Stimulated activated CD4-positive, alpha-beta T cell treated with anti-CD3 and anti-CD28 coated beads, TNF-alpha, amount 100 ng/mL, for 24 hours (primary cell): ENCODE results near the gene IL17REL.

Experiments
- DNase-seq, 3 experiments: peaks; one replicate each; pipeline ENCODE4 v3.0.0-alpha.2; 2020; ENCODE audit warnings: low read depth in 3 of 3

The IL17REL gene

DNA sequence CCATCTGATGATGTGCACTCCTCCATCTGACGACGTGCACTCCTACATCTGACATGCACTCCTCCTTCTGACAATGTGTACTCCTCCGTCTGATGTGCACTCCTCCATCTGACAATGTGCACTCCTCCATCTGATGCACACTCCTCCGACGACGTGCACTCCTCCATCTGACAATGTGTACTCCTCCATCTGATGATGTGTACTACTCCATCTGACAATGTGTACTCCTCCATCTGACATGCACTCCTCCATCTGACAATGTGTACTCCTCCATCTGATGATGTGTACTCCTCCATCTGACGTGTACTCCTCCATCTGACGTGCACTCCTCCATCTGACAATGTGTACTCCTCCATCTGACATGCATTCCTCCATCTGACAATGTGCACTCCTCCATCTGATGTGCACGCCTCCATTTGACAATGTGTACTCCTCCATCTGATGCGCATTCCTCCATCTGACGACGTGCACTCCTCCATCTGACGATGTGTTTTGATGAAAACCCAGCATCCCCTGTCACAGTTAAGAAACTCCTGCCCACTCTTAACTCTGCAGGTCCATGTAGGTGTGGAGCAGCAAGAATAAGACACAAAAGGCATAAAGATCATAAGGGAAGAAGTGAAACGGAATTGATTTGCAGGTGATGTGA is 9.7 kb upstream of the IL17REL start:
- no peak for DNase-seq

DNA sequence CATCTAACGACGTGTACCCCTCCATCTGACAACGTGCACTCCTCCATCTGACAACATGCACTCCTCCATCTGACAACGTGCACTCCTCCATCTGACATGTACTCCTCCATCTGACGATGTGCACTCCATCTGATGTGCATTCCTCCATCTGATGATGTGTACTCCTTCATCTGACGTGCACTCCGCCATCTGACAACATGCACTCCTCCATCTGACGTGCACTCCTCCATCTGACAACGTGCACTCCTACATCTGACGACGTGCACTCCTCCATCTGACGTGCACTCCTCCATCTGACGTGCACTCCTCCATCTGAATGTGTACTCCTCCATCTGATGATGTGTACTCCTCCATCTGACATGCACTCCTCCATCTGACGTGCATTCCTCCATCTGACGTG is 8.0 kb upstream of the IL17REL start:
- DNase-seq = no peak

DNA sequence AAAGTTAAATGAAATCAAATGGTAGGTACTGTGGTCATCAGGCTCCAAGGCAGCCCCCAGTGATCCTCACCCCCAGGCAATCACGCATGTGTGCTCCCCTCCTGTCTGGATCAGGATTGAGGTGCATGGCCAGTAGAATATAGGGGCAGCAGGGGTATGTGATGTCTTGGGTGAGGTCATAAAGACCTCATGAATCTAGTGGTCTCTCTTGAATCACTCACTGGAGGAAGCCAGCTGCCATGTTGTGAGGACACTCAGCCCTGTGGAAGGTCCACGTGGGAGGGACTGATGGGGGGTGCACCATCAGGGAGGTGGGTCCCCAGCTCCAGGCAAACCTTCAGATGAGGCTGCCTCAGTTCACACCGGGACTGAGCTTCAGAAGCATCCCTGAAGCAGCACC is 6.8 kb upstream of the IL17REL start:
- no peak for DNase-seq

DNA sequence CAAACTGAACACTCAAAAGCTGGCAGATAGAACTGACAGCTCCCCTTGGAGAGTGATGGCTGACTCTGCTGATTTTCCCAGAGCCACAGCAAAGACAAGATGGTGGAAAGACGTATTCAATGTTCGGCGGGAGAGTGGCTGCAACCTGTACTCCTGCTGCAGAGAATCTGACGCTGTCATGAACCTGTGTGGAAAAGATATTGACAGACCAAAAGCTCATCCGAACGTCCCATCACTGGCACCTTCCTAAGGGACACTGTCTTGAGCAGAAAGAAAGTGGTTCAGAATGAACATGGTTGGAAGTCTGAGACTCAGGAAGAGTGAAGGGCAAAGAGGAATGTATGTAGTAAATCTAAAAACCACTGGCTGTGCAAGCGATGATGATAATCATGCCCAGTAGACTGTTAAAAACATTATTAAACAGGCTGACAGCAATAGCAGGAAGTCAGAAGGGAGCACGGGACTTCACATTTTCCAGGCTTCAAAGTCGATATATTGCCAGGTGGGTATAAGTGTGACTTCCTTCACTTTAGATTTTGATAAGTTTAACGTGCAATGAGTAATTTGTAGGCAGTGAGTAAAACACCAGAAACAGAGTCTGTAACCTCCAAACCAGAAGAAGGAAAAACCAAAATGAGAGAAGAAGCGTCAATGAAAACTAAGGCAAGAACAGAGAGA is 6.2 kb upstream of the IL17REL start:
- DNase-seq = peak in 1 of 3 experiments; percentile 30

DNA sequence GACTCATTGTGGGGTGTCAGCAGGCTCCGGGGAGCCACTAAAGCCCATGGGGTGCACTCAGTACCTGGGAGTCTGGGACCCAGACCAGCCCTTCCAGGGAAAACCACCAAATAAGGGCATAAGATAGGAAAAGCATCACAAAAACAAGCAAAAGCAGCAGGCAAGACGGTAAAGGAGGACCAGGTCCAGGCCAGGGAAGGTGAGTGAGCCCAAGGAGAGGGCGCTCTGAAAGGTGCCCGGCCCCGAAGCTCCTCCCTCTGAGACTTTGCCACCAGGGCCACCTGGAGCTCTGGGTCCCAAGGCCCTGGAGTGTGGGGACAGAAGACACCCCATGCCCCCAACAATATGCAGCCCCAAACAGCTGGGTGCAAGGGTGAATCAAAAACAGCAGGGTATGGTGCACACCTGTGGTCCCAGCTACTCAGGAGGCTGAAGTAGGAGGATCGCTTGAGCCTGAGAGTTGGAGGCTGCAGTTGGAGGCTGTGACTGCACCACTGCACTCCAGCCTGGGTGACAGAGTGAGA is 5.2 kb upstream of the IL17REL start:
- DNase-seq = no peak

DNA sequence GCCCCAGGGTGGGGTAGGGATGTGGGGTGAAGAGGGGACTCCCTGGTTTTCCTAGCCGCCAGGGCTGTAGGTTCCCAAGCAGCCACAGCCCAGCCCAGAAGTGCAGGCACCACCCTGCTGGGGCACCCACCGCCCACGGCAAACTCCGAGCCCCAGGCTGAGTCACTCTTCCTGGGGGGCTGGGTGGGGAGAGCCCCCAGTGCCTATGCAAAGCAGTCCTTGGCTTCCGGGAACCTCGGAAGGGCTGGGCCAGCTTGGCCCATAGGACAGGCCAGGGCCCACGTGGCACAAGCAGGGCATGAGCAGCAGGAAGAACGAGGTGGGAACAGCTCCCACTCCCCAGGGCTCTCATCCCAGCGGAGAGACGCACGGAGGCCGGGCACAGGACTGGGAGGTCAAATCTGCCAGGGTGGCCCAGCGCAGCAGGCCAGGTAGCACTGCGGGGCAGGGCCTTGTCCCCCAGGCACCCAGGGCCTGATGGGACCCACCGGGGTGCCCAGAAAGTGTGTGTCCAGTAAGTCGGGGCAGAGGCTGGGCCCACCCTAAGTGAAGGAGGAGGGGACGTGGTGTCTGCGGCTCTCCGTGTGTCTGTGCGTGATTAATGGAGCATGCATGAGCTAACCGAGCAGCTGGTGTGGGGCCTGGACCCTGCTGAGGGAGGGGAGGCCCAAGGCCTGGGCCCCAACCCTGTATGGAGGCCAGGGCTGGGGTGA is 4.6 kb upstream of the IL17REL start:
- DNase-seq = peak; percentile 53 to 87 (median 62)

DNA sequence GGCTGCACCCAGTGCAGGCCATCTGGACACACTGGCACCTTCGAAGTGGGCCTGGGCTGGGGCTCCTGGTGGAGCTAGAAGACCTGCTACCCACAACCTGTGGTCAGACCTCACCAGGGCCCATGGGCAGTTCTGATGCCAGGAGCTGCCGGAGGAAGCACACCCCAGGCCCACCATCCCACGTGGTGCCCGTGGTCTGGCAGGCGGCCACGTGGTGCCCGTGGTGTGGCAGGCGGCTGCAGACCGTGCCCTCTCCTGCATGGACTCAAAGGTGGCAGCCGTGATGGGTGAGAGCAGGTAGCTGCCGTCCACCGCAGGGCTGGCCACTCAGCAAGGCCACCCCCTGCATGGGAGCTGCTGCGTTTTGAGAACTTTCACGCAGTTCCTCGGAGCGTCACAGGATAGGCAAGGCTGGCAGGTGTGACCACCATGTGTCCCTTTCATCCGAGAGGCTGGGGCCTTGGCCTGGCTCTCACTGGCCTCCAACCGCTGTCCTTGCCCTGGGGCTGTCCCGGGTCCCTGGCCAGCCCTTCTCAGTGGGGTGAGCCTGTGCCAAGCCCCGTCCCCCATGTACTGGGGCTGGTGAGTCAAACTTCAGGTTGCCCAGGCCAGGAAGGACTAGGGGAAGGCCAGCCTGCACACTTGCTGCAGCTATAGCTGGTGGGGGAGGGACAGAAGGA is 3.9 kb upstream of the IL17REL start:
- no peak for DNase-seq

DNA sequence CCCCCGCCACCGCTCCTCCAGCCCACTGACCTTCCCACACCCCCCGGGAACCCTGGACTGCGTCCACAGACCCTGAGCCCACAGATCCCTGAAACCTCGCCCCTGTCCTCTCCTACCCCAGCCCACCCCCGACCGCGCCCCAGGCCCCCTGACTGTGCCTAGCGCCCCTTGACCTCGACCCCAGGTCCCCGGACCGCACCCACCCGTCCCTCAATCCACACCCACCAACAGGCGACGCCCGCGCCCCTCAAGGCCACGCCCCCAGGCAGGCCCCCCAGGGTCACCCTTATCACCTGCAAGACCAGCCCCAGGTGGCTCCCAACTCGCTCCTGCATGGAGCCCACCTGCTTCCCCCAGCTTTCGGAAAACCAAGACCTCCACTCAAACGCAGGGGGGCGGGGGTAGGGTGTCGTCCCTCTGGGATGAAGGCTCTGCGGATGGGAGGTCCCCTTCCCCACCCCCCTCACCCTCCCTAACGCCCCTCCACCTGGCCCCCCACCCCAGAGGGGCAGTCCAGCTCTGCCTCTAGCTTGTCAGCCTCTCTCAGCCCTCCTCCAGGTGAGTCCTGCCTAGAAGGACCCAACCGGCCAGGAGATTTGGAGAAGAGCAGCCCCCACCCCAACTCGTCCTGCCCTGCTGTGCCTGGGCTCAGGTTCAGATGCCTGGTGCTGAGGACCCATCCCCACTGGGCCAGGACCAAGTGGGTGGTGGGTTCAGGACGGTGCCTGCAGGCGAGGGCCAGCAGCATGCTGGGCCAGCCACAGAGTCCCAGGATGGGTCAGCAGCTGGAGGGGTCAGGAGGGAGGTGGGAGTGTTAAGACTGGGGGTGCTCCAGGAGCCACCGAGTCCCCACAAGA is 3.1 kb upstream of the IL17REL start:
- no peak for DNase-seq

DNA sequence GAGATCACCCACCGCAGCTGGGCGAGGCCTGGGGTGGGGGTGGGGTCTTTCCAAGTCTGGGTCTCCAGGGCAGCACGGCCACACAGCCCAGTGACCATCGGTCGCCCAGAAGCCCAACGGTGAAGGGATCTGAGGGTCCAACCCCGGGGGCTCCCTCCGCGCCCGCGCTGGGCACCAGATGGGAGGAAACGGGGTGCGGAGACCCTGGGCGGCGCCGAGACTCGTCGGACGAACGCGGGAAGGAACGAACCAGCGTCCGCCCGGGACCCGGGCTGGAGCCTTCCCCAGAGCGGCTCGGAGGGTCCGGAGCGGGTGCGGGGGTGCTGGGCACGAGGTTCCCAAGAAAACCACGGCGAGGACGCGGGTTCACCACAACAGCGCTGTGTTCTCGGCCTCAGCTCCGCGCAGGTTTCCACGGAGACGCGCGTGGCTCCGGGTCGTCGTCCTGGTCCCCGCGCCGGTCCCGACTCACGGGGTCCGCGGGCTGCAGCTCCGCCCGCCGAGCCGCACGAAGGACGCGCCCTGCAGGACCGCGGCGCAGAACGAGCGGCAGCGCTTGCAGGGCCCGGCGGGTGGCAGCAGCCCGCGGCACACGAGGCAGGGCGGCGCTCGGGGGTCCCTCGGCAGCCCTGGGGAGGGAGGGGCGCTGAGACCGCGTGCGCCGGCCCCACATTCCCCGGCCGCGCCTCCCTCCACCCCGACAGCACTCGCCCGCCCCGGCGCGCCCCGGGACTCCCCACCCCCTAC is 2.3 kb upstream of the IL17REL start:
- no peak for DNase-seq

DNA sequence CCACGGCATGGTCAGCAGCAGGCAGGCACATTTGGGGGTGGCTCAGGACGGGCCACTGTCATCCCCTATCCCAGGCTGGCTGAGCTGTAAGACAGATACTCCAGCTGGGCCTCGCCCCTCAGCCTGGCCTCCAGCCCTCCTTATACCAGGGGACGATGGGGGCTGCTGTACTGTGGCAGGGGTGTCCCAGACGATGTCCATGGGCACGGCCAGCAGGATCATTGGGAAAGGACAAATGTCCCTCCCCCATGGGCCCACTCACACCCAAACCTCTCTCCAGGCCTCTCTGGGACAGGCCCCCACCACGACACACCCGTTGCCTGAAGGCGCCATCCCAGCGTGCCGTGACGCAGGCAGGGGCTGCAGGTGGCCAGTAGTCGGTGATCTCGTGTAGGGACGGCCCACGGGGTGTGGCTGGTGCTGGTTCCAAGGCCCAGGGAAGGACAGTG is 1.5 kb upstream of the IL17REL start:
- DNase-seq = no peak

DNA sequence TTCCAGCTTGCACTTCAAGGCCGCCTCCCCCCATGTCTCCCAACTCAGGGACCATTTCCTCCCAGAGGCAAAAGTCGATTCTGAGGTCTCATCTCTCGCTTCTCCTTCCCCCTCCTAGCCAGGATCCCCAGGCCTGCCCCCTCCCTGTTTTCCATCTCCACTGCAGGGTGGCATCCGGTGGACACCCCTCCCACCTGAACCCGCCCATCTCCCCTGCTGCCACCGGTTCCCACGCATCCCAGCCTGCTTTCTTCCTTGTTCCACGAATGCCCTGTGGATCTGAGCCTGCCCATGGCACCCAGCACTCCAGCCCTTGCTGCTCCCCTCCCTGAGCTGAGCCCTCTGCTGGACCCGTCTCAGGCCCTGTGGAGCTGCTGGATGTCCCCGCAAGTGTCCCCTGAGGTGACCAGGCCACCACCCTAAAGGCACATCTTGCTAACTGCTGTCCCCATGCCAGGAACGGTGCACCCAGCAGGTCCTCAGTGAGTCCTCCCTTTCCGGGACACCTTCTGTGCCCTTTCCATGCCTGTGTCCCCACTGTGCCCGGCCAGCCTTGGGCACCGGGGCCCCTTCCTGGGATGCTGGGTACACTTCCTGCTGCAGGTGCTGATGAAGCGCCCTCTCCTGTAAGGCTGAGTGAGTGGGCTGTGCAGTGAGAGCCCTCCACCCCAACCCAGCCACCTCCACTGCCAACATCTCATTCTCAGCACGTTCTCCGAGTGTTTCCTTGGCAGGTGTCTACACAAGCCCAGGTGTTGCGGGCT is 936 bp downstream of the IL17REL start:
- no peak for DNase-seq

DNA sequence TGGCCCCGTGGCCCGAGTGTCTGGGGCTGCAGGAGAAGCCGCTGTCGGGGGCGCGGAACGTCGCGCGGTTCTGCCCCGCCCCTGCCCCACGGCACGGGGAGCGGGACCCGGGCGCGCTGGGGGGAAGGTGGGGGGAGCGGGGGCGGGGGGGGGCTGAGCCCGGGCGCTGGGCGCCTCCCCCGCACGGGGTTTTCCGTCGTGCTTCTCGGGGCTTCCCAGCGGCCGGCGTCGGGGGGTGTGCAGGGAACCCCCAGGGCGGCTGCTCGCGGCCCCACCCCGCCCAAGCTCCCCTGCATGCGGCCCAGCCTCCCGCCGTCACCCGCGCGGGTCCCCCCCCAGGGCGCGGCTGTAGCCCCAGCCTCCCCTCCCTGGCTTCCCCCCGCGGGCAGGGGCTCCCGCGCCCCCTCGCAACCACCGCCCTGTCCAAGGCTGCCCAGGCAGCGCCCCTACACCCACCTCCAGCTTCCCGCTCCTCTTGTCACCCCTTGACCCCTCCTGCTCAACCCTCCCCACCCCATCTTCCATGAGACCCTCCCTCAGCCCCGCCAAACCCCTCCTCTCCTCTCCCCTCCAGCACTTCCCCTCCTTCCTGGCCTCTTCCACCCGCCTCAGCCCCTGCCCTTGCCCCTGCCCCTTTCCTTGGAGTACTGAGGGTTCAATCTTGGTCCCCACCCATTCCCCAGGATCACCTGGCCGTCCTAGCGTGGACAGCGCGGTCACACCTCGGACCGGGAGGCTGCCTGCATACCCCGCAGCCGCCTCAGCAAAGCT is 1.7 kb downstream of the IL17REL start:
- no peak for DNase-seq

DNA sequence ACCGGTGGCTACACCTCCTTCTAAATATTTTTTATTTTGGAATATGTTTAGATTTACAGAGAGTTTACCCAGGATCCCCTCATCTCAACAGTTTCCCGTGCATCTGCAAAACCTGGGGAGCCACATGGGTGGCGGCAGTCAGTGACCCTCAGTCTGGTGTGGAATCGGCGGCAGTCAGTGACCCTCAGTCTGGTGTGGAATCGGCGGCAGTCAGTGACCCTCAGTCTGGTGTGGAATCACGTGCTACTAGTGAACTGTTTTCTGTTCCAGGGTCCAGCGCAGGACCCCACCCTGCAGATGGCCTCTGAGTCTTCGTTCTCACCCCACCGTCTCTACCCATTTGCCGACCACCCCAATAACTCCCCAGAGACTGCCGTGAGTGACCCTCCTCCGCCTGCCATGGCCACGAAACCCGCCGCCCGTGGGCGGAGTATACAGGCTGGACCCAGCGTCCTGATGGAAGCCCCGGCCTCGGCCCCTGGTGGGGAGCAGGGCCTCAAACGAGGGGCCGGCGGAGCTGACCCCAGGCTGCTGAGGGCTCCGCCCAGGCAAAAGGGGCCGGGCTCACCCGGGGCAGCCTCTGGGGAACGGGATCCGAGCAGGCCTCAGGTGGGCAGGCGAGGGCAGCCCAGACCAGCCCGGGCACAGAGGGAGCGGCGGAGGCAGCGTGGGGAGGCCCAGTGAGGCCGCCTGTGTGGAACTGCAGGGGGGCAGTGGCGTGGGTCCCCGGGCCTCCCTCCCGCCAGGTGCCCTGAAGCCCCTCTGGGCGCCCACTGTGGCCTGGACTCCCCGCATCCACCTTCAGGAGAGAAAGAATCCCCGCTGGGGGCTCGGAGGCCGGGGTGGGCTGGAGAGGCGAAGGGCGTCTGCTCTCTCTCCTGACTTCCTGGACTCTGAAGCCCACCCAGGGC is 2.5 kb downstream of the IL17REL start:
- no peak for DNase-seq

DNA sequence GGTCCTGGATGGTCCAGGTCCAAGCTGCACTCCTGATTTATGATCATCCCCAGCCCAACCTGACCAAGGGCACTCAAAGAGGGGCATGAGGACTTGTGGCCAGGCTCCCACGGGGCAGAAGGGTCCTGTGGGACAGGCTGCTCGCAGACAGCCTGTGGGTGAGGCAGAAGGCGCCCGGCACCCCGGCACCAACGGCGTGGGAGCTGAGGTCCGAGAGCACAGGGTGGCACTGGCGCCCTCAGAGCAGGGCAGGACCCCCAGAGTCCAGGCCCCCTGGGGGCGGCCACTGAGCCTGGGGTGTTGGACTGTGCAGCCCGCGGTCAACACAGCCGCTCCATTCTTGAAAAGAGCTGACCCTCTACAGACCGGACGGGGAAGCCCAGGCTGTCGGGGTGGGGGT is 3.3 kb downstream of the IL17REL start:
- DNase-seq = no peak

DNA sequence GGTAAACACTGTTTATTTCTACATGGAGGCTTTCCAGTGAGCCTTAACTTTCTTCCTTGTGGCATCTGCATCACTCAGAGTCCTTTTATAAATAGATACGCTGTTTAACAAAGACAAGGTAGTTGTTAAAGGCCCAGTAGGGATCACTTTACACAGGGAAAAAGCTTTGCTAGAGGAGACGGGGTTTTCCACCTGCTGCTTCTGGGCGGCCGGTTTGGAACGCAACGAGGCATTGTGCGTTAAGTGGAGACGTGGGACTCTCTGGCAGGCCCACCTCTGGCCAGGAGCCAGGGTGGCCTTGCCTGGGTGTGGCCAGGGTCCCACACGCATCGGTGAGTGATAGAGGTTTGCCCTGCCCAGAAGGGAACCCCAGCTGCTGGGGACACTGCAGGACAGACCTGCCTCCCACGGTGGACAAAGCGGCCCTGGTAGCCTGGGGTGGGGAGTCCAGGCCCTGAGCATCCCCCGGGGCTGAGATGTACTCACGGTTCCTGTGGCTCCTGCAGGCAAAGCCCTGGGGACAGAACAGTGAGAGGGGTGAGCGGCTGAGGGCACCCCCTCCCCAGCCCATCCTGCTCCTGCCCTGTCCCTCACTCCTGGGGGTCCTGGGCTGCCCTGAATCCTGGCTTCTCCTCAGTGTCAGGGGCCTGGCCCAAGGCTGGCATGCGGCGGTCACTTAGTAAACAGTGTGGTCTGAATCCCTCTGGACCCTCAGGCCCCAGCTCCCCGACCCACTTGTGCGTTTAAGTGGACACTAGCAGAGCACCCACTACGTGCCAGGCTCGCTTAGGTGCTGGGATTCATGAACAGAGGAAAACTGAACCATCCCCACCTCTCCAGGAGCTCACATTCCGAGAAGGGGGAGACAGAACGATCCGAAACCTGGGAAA is 4.2 kb downstream of the IL17REL start:
- no peak for DNase-seq

DNA sequence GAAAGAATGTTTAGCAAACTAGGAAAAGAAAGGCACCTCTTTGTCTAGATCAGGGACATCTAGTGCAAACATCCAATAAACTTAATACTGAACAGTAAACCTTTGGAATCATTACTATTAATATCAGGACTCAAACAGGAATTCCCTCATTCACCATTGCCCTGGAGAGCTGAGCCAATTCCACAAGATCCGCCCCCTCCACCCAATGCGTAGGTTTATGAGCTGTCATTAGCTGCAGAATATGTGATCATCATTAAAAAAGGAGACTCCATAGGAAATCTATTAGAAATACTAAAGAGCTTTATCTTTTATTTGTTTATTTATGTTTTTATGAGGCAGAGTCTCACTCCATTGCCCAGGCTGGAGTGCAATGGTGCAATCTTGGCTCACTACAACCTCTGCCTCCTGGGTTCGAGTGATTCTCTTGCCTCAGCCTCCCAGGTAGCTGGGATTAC is 5.5 kb downstream of the IL17REL start:
- DNase-seq = no peak

DNA sequence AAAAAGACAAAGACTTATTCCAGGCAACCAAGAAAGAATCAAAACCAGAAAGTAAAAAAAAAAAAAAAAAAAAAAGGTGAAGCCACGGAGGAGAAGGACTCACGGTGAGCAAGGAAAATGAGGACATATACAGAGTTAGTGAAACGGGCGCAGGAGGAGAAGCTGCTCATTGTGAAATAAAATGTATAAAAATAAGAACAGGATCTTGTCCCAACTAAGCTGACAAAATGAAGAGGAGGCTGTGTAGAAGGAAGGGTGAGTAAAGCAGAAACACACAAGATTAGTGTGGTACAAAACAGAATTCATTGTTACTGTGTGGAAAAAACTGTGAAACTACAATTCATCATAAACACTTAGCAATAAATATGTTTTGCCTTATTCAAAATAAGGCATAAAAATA is 7.6 kb downstream of the IL17REL start:
- DNase-seq = no peak
